Fibroblast of skin of left biceps (primary cell): ENCODE results near the gene DAZL.
"Not testable (repeated sequence)": the region's sequence is repeated elsewhere in the genome, so short reads cannot be mapped to it uniquely, and the experiment has no call there.

Experiments
- DNase-seq, 2 experiments: peaks; one replicate each; pipeline ENCODE4 v3.0.0-alpha.2; 2013; ENCODE audit warnings: low read depth in 2 of 2

Gene DAZL, protein sequence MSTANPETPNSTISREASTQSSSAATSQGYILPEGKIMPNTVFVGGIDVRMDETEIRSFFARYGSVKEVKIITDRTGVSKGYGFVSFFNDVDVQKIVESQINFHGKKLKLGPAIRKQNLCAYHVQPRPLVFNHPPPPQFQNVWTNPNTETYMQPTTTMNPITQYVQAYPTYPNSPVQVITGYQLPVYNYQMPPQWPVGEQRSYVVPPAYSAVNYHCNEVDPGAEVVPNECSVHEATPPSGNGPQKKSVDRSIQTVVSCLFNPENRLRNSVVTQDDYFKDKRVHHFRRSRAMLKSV

DNA sequence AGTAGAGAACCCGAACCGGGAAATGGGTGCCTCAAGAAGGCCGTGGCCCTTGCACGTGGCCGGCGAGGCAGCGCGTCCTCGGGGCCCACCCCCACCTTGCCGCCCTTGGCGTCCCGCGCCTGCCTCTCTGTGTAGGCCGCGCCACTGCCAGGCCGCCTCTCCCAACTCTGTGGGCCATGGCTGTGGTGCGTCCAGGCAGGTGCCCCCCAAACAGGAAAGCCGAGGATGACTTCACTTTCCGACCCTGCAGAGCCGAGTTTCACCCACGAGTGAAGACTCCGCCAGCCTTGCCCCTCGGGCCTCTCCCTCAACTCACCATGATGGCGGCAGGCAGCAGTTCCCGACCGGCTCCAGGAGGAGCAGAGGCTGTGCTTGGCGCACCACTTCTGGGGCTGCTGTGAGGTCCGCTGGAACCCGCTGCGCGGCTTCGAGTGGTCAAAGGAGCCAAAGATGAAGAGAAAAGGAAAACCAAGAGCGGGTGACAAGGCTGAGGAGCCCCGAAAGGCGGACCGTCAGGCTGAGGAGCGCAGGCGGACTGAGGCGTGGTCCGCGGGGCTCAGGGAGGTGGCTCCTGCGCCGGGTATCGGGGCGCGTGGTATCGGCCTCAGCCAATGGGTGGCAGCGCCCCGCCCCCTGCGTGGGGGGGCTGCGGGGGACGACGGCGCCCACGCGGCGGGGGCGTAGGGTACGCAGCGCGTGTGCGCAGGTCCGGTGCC is at the start of gene DAZL:
DAZL (minus strand) TSS at position 537 of the 716 bp plus-strand sequence; CDS start at position 319, 218 bp downstream.
- DNase-seq, result no peak

- DNase-seq, result no peak
Observed at GRCh38 chr3:16654976-16655375, 49.8 kb upstream of the DAZL start.

- DNase-seq, result no peak
Observed at GRCh38 chr3:16653712-16654111, 48.5 kb upstream of the DAZL start.

DNA sequence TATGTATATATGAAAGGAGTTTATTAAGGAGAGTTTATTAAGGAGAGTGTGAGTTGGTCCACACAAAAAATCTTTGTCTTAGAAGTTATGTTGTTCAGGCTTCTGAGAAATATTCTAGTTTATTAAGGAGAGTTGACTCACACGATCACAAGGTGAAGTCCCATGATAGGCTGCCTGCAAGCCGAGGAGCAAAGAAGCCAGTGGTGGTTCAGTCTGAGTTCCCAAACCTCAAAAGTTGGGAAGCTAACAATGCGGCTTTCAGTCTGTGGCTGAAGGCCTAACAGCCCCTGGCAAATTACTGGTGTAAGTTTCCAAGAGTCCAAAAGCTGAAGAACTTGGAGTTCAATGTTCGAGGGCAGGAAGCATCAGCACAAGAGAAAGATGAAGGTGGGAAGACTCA is 42.4 kb upstream of the DAZL start:
- no peak for DNase-seq

DNA sequence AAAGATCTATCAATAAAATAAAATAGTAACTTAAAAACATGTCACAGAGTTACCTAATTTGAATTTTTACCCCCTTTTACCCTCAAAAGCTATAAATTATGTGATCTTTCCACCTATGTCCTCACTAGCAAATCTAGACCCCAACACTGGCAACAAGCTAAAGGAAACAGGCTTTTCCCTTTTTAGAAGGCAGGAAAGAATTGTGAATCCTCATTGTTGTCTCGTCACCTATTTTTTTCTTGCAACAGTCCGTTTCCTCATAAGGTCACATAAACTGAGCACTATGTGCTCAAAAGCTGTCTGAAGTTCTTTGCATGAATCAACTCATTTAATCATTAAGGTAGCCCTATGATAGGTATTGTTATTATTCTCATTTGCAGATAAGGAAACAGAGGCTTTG is 34.6 kb upstream of the DAZL start:
- no peak for DNase-seq

GRCh38 chr3:16633948-16634347 is 28.7 kb upstream of the DAZL start:
- DNase-seq, result no peak

DNA sequence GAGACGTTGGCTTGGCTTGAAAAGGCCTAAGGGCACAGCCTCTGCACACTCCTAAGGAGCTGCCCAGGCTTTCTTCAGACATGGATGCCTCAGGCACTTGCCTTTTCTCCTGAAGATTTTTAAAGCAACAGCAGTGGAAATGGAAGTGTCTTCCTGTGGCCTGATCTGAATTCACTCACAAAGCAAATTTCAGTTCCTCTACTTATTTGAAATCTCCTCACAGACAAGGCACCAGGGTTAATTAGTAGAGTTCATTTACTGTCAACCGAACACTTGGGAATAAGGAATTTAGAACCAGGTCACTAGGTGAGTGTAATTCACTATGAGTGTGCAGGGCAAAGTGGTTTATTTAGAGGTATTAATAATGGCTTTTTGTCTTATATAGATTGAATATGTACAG is 27.2 kb upstream of the DAZL start:
- DNase-seq, result no peak

DNA sequence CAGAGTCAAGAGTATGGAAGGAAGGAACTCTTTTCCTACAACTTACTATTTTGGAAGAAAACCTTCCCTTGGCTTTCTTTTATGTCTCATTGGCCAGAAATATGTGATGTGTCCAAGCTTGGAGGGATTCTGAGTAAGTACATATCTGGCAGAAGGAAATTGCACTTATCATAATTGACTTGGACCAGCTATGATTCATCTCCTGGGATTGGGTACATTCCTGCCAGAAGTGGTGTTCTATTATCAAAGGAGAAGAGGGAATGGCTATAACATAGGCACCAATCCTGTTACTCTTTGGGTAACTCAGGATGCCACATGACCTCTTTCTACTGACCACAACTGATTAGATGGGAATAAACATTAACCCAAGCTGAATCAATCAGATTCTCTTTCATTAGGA is 13.5 kb upstream of the DAZL start:
- peak in 1 of 2 experiments; percentile 23 for DNase-seq

DNA sequence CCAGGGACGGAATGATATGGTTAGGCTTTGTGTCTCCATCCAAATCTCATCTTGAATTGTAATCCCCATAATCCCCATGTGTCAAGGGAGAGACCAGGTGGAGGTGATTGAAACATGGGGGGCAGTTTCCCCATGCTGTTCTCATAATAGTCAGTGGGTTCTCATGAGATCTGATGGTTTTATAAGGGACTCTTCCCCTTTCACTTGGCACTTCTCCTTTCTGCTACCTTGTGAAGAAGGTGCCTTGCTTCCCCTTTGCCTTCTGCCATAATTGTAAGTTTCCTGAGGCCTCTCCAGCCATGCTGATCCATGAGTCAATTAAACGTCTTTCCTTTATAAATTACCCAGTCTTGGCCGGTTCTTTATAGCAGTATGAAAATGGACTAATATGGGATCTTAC is 11.9 kb upstream of the DAZL start:
- not testable (repeated sequence) for DNase-seq

- DNase-seq, result no peak
Observed at GRCh38 chr3:16616083-16616482, 10.9 kb upstream of the DAZL start.

DNA sequence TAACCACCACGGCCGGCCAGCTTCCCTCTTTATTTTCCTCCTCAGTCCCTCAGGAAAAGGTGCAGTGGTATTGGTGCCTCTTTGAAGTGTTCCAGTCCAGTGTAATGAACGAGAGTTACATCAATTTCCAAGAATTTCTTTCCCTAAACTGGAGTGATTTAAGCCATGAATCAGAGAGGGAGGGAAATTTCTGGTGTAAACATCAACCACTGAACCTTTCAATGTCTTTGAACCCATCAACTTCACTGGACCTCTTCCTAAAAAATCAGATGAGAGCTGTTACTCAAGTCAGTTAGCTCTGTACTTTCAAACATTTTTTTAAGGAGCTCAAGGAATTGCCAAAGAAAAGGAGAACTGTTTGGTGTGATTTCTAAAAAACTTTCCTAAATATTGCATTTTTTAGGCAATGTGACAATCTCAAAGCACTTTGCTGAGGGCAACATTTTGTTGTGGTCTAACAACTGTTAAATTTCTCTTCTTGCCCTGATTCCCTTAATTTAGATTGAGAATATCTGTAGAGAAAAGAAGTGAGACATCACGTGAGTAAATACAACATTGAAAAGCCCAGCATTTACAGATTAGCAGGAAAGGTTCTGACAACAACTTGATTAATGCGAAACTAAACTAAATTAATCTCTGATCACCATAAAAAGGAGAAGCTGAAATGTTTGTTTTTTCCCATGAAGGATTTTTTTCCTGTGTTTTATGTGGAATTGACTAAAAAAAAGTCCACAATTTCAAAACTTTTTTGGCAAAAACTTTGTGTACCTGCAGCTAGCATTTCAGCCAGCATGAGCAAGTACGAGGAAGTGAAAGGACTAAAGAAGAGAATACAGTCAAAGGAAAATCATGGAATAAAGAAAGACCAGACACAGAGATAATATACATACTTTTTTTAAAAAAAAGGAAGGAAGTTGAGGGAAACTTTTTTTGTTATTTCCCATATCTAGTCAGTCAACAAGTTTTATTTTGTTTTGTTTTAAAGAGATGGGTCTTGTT is 9.1 kb upstream of the DAZL start:
- DNase-seq, result no peak

GRCh38 chr3:16609927-16610580 is 4.8 kb upstream of the DAZL start:
- no peak for DNase-seq

- DNase-seq, result no peak
Observed at GRCh38 chr3:16608816-16609215, 3.6 kb upstream of the DAZL start.

- DNase-seq, result no peak
Observed at GRCh38 chr3:16607718-16608117, 2.5 kb upstream of the DAZL start.

DNA sequence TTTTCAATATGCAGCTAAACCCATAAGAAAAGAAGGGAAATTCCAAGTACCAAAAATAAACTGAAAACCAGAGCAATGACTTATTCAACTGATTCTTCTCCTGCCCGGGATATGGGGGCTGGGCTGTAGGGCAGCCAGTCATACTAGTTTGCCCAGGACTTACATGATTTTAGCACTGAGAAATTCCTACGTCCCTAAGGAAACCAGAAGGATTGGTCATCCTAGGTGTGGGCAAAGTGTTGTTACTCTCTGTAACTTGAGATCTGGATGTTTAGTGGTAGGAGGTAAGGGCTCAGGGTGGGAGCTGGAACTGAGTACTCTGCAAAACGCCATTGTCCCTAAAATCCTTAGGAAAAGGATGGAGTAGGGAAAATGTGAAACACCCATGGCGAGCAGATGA is 1.2 kb upstream of the DAZL start:
- no peak for DNase-seq

- no peak for DNase-seq
Observed at GRCh38 chr3:16605966-16606365, 743 bp upstream of the DAZL start.

GRCh38 chr3:16604433-16604832 is 790 bp downstream of the DAZL start:
- no peak for DNase-seq

DNA sequence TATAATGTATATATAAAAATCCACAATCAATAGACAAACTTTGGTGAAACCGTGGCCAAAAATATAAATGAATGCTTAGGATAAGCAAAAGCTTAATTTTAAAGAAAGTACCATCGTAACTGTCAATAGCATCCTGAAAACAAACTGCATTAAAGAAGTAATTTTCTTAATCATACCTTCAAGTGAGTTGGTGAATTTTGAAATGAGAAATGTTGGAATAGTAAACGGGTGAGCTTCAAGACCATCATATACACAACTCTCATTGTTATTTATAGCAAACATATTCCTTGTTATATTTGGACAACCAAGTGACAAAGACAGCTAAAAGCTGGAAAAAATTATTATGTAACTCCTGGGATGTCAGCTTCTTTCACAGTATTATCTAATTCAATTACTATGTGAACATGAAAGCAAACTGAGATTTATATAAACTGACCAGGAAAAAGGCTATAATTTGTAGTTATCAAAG is 3.7 kb downstream of the DAZL start:
- no peak for DNase-seq

- DNase-seq, result peak; percentile 42 to 49
Observed at GRCh38 chr3:16600780-16601536, 4.3 kb downstream of the DAZL start.

DNA sequence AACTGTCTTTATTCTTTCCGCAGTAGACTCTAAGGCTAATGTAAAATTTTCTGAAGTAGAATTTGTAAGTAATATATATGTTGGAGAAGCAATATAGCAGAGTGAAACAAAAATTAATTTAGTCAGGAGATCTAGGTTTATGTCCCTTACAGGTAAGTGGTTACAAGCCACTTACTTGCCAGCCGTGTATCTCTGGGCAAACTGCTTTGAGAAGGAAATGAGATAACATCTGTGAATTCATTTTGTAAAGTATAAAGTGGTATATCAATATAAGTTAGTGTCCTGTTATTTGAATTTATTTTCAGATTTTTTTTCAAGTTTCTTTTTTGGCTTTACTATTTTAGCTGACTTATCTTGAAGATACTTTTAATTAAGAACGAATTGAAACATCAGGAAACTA is 5.5 kb downstream of the DAZL start:
- no peak for DNase-seq
